HepG2 (cell line): ENCODE results near the gene SRC. TPM values are rescaled to one million over a fixed set of nuclear protein-coding genes. Genes with fewer than 3 reads are reported as not detected.

Experiments
- BCL6 ChIP-seq: IDR thresholded peaks from 2 replicates; pipeline ENCODE4 v1.6.1; 2016; ENCODE audit warnings: missing genetic modification reagents, missing compliant biosample characterization
- CHD2 ChIP-seq: IDR thresholded peaks from 2 replicates; pipeline ENCODE4 v1.6.1; 2011; ENCODE audit warnings: low read depth, low read length, improper control_type of control experiment
- CHD4 ChIP-seq: fragments of 200-600 bp; sonication (generic); IDR thresholded peaks from 2 replicates; pipeline ENCODE4 v1.7.0; 2017; ENCODE audit warnings: mild to moderate bottlenecking, low read length, borderline replicate concordance
- ETV6 ChIP-seq: sonication (generic); formaldehyde crosslinking; conservative IDR thresholded peaks from 2 replicates; pipeline ENCODE4 v1.4.0; 2020; ENCODE audit warnings: missing genetic modification reagents
- GMEB1 ChIP-seq: sonication (generic); formaldehyde crosslinking; IDR thresholded peaks from 2 replicates; pipeline ENCODE4 v1.5.1; 2020; ENCODE audit warnings: missing genetic modification reagents, mild to moderate bottlenecking, borderline replicate concordance
- MLLT10 ChIP-seq: sonication (generic); formaldehyde crosslinking; IDR thresholded peaks from 2 replicates; pipeline ENCODE4 v1.4.0; 2020; ENCODE audit warnings: missing genetic modification reagents
- POLR2AphosphoS2 ChIP-seq: IDR thresholded peaks from 2 replicates; pipeline ENCODE4 v1.6.1; 2011; ENCODE audit warnings: low read depth, low read length, improper control_type of control experiment
- RBM39 ChIP-seq: fragments of 200-400 bp; formaldehyde crosslinking; IDR thresholded peaks from one replicate; pipeline ENCODE4 v1.6.1; 2018; ENCODE audit warnings: antibody characterized with exemption, mild to moderate bottlenecking, low read depth, low read length; ENCODE audit not compliant: poor library complexity, severe bottlenecking
- SIX1 ChIP-seq: sonication (generic); formaldehyde crosslinking; IDR thresholded peaks from 2 replicates; pipeline ENCODE4 v1.4.0; 2020; ENCODE audit warnings: missing genetic modification reagents, borderline replicate concordance
- SP5 ChIP-seq: IDR thresholded peaks from 2 replicates; pipeline ENCODE4 v1.6.1; 2016; ENCODE audit warnings: low read depth, borderline replicate concordance
- ZFP36L2 ChIP-seq: sonication (generic); formaldehyde crosslinking; IDR thresholded peaks from 2 replicates; pipeline ENCODE4 v1.4.0; 2020; ENCODE audit warnings: missing genetic modification reagents
- ZKSCAN8 ChIP-seq: IDR thresholded peaks from 2 replicates; pipeline ENCODE4 v1.6.1; 2016; ENCODE audit warnings: borderline replicate concordance, missing genetic modification reagents, missing compliant biosample characterization
- ZNF225 ChIP-seq: sonication (generic); formaldehyde crosslinking; IDR thresholded peaks from 2 replicates; pipeline ENCODE4 v1.4.0; 2020; ENCODE audit warnings: mild to moderate bottlenecking, missing genetic modification reagents
- ZNF331 ChIP-seq: sonication (generic); formaldehyde crosslinking; IDR thresholded peaks from 2 replicates; pipeline ENCODE4 v1.4.0; 2020; ENCODE audit warnings: missing genetic modification reagents
- ZNF432 ChIP-seq: sonication (generic); formaldehyde crosslinking; IDR thresholded peaks from 2 replicates; pipeline ENCODE4 v1.5.0; 2020; ENCODE audit warnings: missing genetic modification reagents, mild to moderate bottlenecking, borderline replicate concordance
- ZNF496 ChIP-seq: sonication (generic); formaldehyde crosslinking; IDR thresholded peaks from 2 replicates; pipeline ENCODE4 v1.8.1; 2023; ENCODE audit warnings: mild to moderate bottlenecking, moderate library complexity, missing genetic modification reagents; ENCODE audit not compliant: insufficient replicate concordance
- ZNF549 ChIP-seq: sonication (generic); formaldehyde crosslinking; IDR thresholded peaks from 2 replicates; pipeline ENCODE4 v1.5.0; 2020; ENCODE audit warnings: missing genetic modification reagents
- ZNF562 ChIP-seq: sonication (generic); formaldehyde crosslinking; IDR thresholded peaks from 2 replicates; pipeline ENCODE4 v1.8.0; 2022; ENCODE audit warnings: missing genetic modification reagents, borderline replicate concordance
- ZNF564 ChIP-seq: sonication (generic); formaldehyde crosslinking; IDR thresholded peaks from 2 replicates; pipeline ENCODE4 v1.8.1; 2023; ENCODE audit warnings: mild to moderate bottlenecking, missing genetic modification reagents
- ZNF749 ChIP-seq: sonication (generic); formaldehyde crosslinking; IDR thresholded peaks from 2 replicates; pipeline ENCODE4 v1.8.0; 2022; ENCODE audit warnings: mild to moderate bottlenecking, missing genetic modification reagents, moderate library complexity, borderline replicate concordance
- polyA plus RNA-seq, 8 experiments: library from polyadenylated mRNA; depleted of rRNA in 3 of 8; stranded (reverse) in 7 of 8; unstranded in 1 of 8; fragments of >200 nt; fragmentation: Illumina TruSeq in 4 of 8; extraction: Trizol in 4 of 8; gene quantifications; 2 replicates each; pipeline versions ENCODE4 v1.2.1 to v1.2.3, GENCODE V29; 2011 to 2016; ENCODE audit warnings: low read depth in 4 of 8, missing spikeins in 1 of 8, mixed read lengths in 1 of 8; ENCODE audit not compliant: insufficient read depth in 1 of 8
- total RNA-seq, 5 experiments: library from RNA; depleted of rRNA; stranded (reverse); fragments of >200 nt; fragmentation: Illumina TruSeq; extraction: Trizol; gene quantifications; 2 replicates each; pipeline ENCODE4 v1.2.3, GENCODE V29; 2016; ENCODE audit warnings: low read depth in 1 of 5
- TF ChIP-seq, protein P1 (sequence below): sonication (generic); formaldehyde crosslinking; IDR thresholded peaks from one replicate; pipeline ENCODE4 v1.5.1; 2020; ENCODE audit warnings: mild to moderate bottlenecking, missing genetic modification reagents; ENCODE audit errors: not compliant biosample characterization
- TF ChIP-seq, protein P2 (sequence below): sonication (generic); formaldehyde crosslinking; IDR thresholded peaks from 2 replicates; pipeline ENCODE4 v1.4.0; 2020; ENCODE audit warnings: mild to moderate bottlenecking, missing genetic modification reagents

Gene SRC
- total and polyA plus RNA-seq, 2 of the 13 experiments (the other 11 are each of a cell fraction or from before 2014, with no cell fraction given): 54.7 to 192 TPM

GRCh38 chr20:37333848-37334318 lies 12.1 kb upstream of the SRC start (continued):
- TF ChIP-seq ZNF749: no peak
- TF ChIP-seq ZNF562 (CRISPR knock-in tag): no peak
- TF ChIP-seq SIX1 (CRISPR knock-in tag): no peak
- no peak for TF ChIP-seq MLLT10 (CRISPR knock-in tag)
- no peak for TF ChIP-seq ZNF564 (CRISPR knock-in tag)
- no peak; the same call in 1 of the 2 replicates for TF ChIP-seq ZNF225 (CRISPR knock-in tag)
- TF ChIP-seq ZNF549 (CRISPR knock-in tag): no peak
- TF ChIP-seq POLR2AphosphoS2: no peak
- no peak for TF ChIP-seq SP5 (CRISPR knock-in tag)
- TF ChIP-seq ZKSCAN8 (CRISPR knock-in tag): no peak
- TF ChIP-seq RBM39: no peak
- TF ChIP-seq ETV6: no peak; the same call in 1 of the 2 replicates
- TF ChIP-seq, protein P1, sequence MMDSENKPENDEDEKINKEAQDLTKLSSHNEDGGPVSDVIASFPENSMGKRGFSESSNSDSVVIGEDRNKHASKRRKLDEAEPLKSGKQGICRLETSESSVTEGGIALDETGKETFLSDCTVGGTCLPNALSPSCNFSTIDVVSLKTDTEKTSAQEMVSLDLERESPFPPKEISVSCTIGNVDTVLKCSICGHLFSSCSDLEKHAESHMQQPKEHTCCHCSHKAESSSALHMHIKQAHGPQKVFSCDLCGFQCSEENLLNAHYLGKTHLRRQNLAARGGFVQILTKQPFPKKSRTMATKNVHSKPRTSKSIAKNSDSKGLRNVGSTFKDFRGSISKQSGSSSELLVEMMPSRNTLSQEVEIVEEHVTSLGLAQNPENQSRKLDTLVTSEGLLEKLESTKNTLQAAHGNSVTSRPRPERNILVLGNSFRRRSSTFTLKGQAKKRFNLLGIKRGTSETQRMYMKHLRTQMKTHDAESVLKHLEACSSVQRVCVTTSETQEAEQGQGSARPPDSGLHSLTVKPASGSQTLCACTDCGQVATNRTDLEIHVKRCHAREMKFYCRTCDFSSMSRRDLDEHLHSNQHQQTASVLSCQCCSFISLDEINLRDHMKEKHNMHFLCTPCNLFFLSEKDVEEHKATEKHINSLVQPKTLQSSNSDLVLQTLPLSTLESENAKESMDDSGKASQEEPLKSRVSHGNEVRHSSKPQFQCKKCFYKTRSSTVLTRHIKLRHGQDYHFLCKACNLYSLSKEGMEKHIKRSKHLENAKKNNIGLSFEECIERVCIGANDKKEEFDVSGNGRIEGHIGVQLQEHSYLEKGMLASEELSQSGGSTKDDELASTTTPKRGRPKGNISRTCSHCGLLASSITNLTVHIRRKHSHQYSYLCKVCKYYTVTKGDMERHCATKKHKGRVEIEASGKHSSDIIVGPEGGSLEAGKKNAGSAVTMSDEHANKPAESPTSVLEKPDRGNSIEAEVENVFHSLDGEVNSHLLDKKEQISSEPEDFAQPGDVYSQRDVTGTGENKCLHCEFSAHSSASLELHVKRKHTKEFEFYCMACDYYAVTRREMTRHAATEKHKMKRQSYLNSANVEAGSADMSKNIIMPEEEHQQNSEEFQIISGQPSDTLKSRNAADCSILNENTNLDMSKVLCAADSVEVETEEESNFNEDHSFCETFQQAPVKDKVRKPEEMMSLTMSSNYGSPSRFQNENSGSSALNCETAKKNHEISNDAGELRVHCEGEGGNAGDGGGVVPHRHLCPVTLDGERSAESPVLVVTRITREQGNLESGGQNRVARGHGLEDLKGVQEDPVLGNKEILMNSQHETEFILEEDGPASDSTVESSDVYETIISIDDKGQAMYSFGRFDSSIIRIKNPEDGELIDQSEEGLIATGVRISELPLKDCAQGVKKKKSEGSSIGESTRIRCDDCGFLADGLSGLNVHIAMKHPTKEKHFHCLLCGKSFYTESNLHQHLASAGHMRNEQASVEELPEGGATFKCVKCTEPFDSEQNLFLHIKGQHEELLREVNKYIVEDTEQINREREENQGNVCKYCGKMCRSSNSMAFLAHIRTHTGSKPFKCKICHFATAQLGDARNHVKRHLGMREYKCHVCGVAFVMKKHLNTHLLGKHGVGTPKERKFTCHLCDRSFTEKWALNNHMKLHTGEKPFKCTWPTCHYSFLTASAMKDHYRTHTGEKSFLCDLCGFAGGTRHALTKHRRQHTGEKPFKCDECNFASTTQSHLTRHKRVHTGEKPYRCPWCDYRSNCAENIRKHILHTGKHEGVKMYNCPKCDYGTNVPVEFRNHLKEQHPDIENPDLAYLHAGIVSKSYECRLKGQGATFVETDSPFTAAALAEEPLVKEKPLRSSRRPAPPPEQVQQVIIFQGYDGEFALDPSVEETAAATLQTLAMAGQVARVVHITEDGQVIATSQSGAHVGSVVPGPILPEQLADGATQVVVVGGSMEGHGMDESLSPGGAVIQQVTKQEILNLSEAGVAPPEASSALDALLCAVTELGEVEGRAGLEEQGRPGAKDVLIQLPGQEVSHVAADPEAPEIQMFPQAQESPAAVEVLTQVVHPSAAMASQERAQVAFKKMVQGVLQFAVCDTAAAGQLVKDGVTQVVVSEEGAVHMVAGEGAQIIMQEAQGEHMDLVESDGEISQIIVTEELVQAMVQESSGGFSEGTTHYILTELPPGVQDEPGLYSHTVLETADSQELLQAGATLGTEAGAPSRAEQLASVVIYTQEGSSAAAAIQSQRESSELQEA: peak; percentile 28
- no peak for TF ChIP-seq ZNF432 (CRISPR knock-in tag)
- no peak for TF ChIP-seq CHD4
- peak; percentile 79 for TF ChIP-seq BCL6 (CRISPR knock-in tag)
- no peak for TF ChIP-seq GMEB1
- TF ChIP-seq ZNF331: peak; percentile 41; the same call in 1 of the 2 replicates
- TF ChIP-seq ZNF496 (CRISPR knock-in tag): no peak
- no peak for TF ChIP-seq CHD2
- no peak for TF ChIP-seq ZFP36L2
- TF ChIP-seq, protein P2, sequence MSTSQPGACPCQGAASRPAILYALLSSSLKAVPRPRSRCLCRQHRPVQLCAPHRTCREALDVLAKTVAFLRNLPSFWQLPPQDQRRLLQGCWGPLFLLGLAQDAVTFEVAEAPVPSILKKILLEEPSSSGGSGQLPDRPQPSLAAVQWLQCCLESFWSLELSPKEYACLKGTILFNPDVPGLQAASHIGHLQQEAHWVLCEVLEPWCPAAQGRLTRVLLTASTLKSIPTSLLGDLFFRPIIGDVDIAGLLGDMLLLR (CRISPR knock-in tag): no peak
